ENCODE data around the gene SUFU. TPM values are rescaled to one million over a fixed set of nuclear protein-coding genes. Genes with fewer than 3 reads are reported as not detected.
A peak's percentile ranks its signal among the peaks of the same experiment; 100 is the strongest.

The SUFU gene
- total and polyA plus RNA-seq, 2 donors (not counting 1 experiment from before 2014, with no cell fraction given) = 4.8 to 13.3 TPM

DNA sequence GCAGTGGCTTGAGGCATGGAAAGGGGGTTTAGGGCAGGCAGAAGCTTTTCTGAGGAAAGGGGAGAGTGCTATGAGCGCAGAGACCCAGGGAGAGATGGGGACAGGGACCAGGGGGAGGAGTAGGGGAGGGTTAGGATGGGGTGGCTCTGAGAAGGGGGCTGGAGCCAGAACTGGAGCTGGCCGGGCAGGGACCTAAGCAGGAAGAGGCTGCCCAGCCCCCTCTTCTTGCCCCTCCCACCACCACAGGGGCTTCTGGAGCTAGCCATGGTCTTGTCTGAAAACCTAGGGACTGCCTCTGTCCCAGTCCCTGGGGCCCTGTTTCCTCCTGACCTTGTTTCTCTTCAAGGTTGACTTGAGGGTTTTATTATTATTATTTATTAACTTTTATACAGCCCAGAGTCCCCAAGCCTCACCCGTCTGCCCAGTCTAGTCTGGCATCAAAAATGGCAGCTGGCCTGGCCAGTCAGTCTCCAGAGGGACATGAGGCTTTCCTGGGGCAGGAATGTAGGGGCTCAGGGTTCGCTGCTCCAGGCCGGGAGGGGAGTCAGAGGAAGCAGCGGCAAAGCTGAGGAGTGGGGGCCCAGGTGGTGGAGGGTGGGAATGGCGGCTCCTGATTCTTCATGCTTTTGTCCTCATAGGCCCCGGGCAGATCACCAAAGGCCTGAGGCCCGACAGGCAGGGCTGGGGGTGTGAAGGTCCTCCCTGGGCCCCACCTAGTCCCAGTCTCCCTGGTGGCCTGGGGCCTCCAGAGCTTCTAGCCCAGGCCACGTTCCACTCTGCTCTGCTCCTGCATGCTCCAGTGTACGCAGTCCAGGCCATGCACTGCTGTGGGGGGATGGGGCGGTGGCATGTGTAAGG lies 146.3 kb downstream of the SUFU start:
- ChIA-PET POLR2A (interaction anchor here (0.5 kb wide), 1 partner anchor 551 kb away, joined by 4 read pairs; no protein-coding TSS in a partner anchor), CTCF (interaction anchor here (1.0 to 1.3 kb wide), 3 partner anchors 8 to 33 kb away, joined by 3 to 4 read pairs (median 3); no protein-coding TSS in a partner anchor)
- Histone ChIP-seq H3K79me2 (ENCODE audit: control insufficient read depth, insufficient read depth, low read length) (peaks cover 96% of the 10 kb centered on the region), H3K9me3 (ENCODE audit: control extremely low read depth in 1 of 3, control insufficient read depth in 2 of 3, insufficient read depth in 1 of 3, low read length in 2 of 3) (no peaks in the 10 kb centered on the region), H3K4me3 (ENCODE audit: control extremely low read depth in 1 of 5, extremely low read depth in 1 of 5, insufficient read depth in 1 of 5, low read depth in 2 of 5, low read length in 4 of 5) (peak overlapping the region in 1 of 5 experiments; percentile 29), H3K27me3 (replicated peaks in 1 of 4; ENCODE audit: control extremely low read depth in 1 of 4, control insufficient read depth in 3 of 4, insufficient read depth in 4 of 4, low read length in 3 of 4) (no peaks in the 10 kb centered on the region), H2AFZ (ENCODE audit: insufficient read depth, low read depth, low read length, poor library complexity, severe bottlenecking) (no peak overlapping the region), H3K4me2 (replicated peaks; ENCODE audit: low read depth, low read length, poor library complexity, severe bottlenecking) (peak overlapping the region; percentile 94), H3K27ac (ENCODE audit: low read length in 2 of 2) (peak overlapping the region; percentile 70 to 90), H3K9ac (ENCODE audit: low read length) (peak overlapping the region; percentile 83), H4K20me1 (ENCODE audit: control insufficient read depth, insufficient read depth, low read length, poor library complexity, severe bottlenecking) (peaks cover 81% of the 10 kb centered on the region), H3K4me1 (ENCODE audit: control insufficient read depth in 2 of 2, insufficient read depth in 2 of 2, low read length in 2 of 2) (peaks cover 78 to 81% of the 10 kb centered on the region in 2 donors), H3K36me3 (replicated peaks in 1 of 2; ENCODE audit: control extremely low read depth in 1 of 2, control insufficient read depth in 1 of 2, extremely low read depth in 1 of 2, insufficient read depth in 2 of 2, low read length in 1 of 2) (peaks cover 0 to 14% of the 10 kb centered on the region in 2 experiments)
- H3K4me3 Mint-ChIP-seq = peak overlapping the region; percentile 90
- H3K27me3 Mint-ChIP-seq = no peaks in the 10 kb centered on the region
- peak overlapping the region; percentile 98 for H3K27ac Mint-ChIP-seq
- intact Hi-C loops (cut with micrococcal nuclease) = loop anchor here (5.0 kb wide), 3 partner anchors 267 to 833 kb away; partner anchors contain the start of genes CNNM2 and OGA
- no peaks in the 10 kb centered on the region for H3K9me3 Mint-ChIP-seq (ENCODE audit: insufficient read depth)
- DNase-seq (no peak), ATAC-seq (ENCODE audit: low read depth) (no peak)
- TF ChIP-seq CTCF (IDR thresholded peaks at IDR 0.05) (no peak), EZH2 (IDR thresholded peaks at IDR 0.05; ENCODE audit: borderline replicate concordance, insufficient read depth, low read depth, low read length, poor library complexity, severe bottlenecking) (no peak)
- WGBS (ENCODE audit: insufficient coverage) = 82% methylated on average over 11 of the region's 12 CpGs
- peaks cover 83% of the 10 kb centered on the region for H3K4me1 Mint-ChIP-seq

Data from B cell (primary cell).